Neural cell (in vitro differentiated cells): ENCODE measurements around the gene TUBB1. TPM values are rescaled to one million over a fixed set of nuclear protein-coding genes. Genes with fewer than 3 reads are reported as not detected.

Source experiments
- H2AFZ ChIP-seq: fragments of 200-600, 300-800 bp; sonication (generic), shearing (Covaris generic); 2 replicates; pipeline ENCODE4 v1.6.0; 2014; ENCODE audit warnings: low read depth, mild to moderate bottlenecking, antibody characterized with exemption, low read length, moderate library complexity
- H3F3A ChIP-seq: fragments of 200-600 bp; shearing (Covaris generic); 2 replicates; pipeline ENCODE4 v1.6.1; 2016; ENCODE audit warnings: mild to moderate bottlenecking, moderate library complexity, mixed read lengths, antibody characterized with exemption, low read length; ENCODE audit not compliant: insufficient read depth, poor library complexity, severe bottlenecking
- H3K27ac ChIP-seq: fragments of 200-600, 300-800 bp; sonication (generic), shearing (Covaris generic); 2 replicates; pipeline ENCODE4 v1.5.1; 2014; ENCODE audit warnings: mild to moderate bottlenecking, low read length, moderate library complexity
- H3K27me3 ChIP-seq: fragments of 300-800, 200-600 bp; sonication (generic), shearing (Covaris generic); 2 replicates; pipeline ENCODE4 v1.6.0; 2014; ENCODE audit warnings: mild to moderate bottlenecking, low read depth, low read length, moderate library complexity; ENCODE audit not compliant: insufficient read depth
- H3K36me3 ChIP-seq: fragments of 300-800, 200-600 bp; sonication (generic), shearing (Covaris generic); 2 replicates; pipeline ENCODE4 v1.5.1; 2014; ENCODE audit warnings: mild to moderate bottlenecking, antibody characterized with exemption, low read length, moderate library complexity; ENCODE audit not compliant: insufficient read depth
- H3K4me2 ChIP-seq: fragments of 300-800, 200-600 bp; sonication (generic), shearing (Covaris generic); 2 replicates; pipeline ENCODE4 v1.6.0; 2014; ENCODE audit warnings: mild to moderate bottlenecking, low read length
- H3K4me3 ChIP-seq: fragments of 300-800, 200-600 bp; sonication (generic), shearing (Covaris generic); 2 replicates; pipeline ENCODE4 v1.5.1; 2014; ENCODE audit warnings: mild to moderate bottlenecking, low read length, moderate library complexity
- H3K79me2 ChIP-seq: fragments of 200-600 bp; shearing (Covaris generic); replicated peaks from 2 replicates; pipeline ENCODE4 v1.6.0; 2014; ENCODE audit warnings: mild to moderate bottlenecking, low read length, moderate library complexity; ENCODE audit not compliant: insufficient read depth
- H3K9ac ChIP-seq: fragments of 300-800, 200-600 bp; sonication (generic), shearing (Covaris generic); 2 replicates; pipeline ENCODE4 v1.6.1; 2016; ENCODE audit warnings: mild to moderate bottlenecking, low read length, mixed read lengths
- H3K9me2 ChIP-seq: fragments of 200-600 bp; shearing (Covaris generic); 2 replicates; pipeline ENCODE4 v1.6.1; 2016; ENCODE audit warnings: mild to moderate bottlenecking, low read length, mixed read lengths; ENCODE audit not compliant: insufficient read depth
- H3K9me3 ChIP-seq: fragments of 200-600, 300-800 bp; sonication (generic), shearing (Covaris generic); 2 replicates; pipeline ENCODE4 v1.6.1; 2016; ENCODE audit warnings: mild to moderate bottlenecking, mixed run types, low read length, moderate library complexity, mixed read lengths
- H4K20me1 ChIP-seq: fragments of 200-600 bp; shearing (Covaris generic); 2 replicates; pipeline ENCODE4 v1.6.1; 2016; ENCODE audit warnings: mild to moderate bottlenecking, mixed run types; ENCODE audit not compliant: insufficient read depth
- EP300 ChIP-seq: fragments of 450-650 bp; conservative IDR thresholded peaks from 2 replicates; pipeline ENCODE4 v1.6.1; 2014; ENCODE audit warnings: antibody characterized with exemption, mild to moderate bottlenecking, moderate library complexity; ENCODE audit not compliant: poor library complexity, severe bottlenecking
- EZH2 ChIP-seq: fragments of 200-600, 300-800 bp; shearing (Covaris generic), sonication (generic); IDR thresholded peaks from 2 replicates; pipeline ENCODE4 v1.6.1; 2014; ENCODE audit warnings: antibody characterized with exemption, low read length, borderline replicate concordance, mild to moderate bottlenecking; ENCODE audit not compliant: insufficient read depth, poor library complexity, severe bottlenecking
- MXI1 ChIP-seq: fragments of 450-650 bp; conservative IDR thresholded peaks from 2 replicates; pipeline ENCODE4 v1.6.1; 2014; ENCODE audit warnings: antibody characterized with exemption, mild to moderate bottlenecking; ENCODE audit not compliant: poor library complexity, severe bottlenecking
- POLR2AphosphoS5 ChIP-seq: IDR thresholded peaks from 2 replicates; pipeline ENCODE4 v1.6.1; 2012
- RAD21 ChIP-seq: fragments of 450-650 bp; conservative IDR thresholded peaks from 2 replicates; pipeline ENCODE4 v1.6.1; 2014; ENCODE audit warnings: antibody characterized with exemption, mild to moderate bottlenecking, moderate library complexity
- SMC3 ChIP-seq: fragments of 450-650 bp; conservative IDR thresholded peaks from 2 replicates; pipeline ENCODE4 v1.6.1; 2014; ENCODE audit warnings: antibody characterized with exemption, mild to moderate bottlenecking, moderate library complexity; ENCODE audit not compliant: poor library complexity
- TAF1 ChIP-seq: IDR thresholded peaks from 2 replicates; pipeline ENCODE4 v1.6.1; 2012; ENCODE audit warnings: low read depth
- polyA plus RNA-seq: library from polyadenylated mRNA; depleted of rRNA; stranded (reverse); fragments of >200 nt; gene quantifications from 2 replicates; pipeline ENCODE4 v1.2.3, GENCODE V29; 2014
- TF ChIP-seq, protein P1 (sequence below): fragments of 450-650 bp; IDR thresholded peaks from 2 replicates; pipeline ENCODE4 v1.5.1; 2014; ENCODE audit warnings: antibody characterized with exemption, mild to moderate bottlenecking, moderate library complexity; ENCODE audit not compliant: poor library complexity, severe bottlenecking
- TF ChIP-seq, protein P2 (sequence below): IDR thresholded peaks from 2 replicates; pipeline ENCODE4 v1.6.1; 2012; ENCODE audit warnings: borderline replicate concordance

Gene TUBB1
- polyA plus RNA-seq, 1 donor from 2014 or later, result not detected

DNA sequence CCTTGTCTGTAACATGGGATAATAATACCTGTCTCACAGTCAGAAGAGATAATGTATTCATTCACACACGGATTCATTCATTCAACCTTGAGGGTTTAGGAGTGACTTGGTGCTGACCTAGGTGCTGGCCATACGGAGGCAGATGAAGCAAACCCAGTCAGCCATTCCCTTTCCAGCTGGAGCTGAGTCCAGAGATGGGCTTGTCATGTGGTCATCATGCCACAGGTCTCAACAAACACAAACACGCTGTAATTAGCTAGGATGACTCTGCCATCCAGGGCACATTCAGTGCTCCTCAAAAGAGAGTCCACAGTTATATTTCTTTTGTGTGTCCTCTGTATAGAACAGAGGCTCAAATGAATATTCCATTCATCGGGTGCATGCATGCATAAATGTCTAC, 42.9 kb downstream of the TUBB1 start:
- no peak for TF ChIP-seq MXI1
- no peak for TF ChIP-seq TAF1
- TF ChIP-seq EP300, result no peak
- TF ChIP-seq RAD21, result no peak
- TF ChIP-seq POLR2AphosphoS5, result no peak
- no peak for TF ChIP-seq EZH2
- TF ChIP-seq, protein P1, sequence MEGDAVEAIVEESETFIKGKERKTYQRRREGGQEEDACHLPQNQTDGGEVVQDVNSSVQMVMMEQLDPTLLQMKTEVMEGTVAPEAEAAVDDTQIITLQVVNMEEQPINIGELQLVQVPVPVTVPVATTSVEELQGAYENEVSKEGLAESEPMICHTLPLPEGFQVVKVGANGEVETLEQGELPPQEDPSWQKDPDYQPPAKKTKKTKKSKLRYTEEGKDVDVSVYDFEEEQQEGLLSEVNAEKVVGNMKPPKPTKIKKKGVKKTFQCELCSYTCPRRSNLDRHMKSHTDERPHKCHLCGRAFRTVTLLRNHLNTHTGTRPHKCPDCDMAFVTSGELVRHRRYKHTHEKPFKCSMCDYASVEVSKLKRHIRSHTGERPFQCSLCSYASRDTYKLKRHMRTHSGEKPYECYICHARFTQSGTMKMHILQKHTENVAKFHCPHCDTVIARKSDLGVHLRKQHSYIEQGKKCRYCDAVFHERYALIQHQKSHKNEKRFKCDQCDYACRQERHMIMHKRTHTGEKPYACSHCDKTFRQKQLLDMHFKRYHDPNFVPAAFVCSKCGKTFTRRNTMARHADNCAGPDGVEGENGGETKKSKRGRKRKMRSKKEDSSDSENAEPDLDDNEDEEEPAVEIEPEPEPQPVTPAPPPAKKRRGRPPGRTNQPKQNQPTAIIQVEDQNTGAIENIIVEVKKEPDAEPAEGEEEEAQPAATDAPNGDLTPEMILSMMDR, result no peak
- TF ChIP-seq SMC3, result no peak
- TF ChIP-seq, protein P2, sequence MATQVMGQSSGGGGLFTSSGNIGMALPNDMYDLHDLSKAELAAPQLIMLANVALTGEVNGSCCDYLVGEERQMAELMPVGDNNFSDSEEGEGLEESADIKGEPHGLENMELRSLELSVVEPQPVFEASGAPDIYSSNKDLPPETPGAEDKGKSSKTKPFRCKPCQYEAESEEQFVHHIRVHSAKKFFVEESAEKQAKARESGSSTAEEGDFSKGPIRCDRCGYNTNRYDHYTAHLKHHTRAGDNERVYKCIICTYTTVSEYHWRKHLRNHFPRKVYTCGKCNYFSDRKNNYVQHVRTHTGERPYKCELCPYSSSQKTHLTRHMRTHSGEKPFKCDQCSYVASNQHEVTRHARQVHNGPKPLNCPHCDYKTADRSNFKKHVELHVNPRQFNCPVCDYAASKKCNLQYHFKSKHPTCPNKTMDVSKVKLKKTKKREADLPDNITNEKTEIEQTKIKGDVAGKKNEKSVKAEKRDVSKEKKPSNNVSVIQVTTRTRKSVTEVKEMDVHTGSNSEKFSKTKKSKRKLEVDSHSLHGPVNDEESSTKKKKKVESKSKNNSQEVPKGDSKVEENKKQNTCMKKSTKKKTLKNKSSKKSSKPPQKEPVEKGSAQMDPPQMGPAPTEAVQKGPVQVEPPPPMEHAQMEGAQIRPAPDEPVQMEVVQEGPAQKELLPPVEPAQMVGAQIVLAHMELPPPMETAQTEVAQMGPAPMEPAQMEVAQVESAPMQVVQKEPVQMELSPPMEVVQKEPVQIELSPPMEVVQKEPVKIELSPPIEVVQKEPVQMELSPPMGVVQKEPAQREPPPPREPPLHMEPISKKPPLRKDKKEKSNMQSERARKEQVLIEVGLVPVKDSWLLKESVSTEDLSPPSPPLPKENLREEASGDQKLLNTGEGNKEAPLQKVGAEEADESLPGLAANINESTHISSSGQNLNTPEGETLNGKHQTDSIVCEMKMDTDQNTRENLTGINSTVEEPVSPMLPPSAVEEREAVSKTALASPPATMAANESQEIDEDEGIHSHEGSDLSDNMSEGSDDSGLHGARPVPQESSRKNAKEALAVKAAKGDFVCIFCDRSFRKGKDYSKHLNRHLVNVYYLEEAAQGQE, result no peak
- Histone ChIP-seq H3K27me3 (no peaks in the 10 kb centered on the region), H3K9me3 (no peaks in the 10 kb centered on the region), H3F3A (no peaks in the 10 kb centered on the region), H2AFZ (no peak overlapping the region), H4K20me1 (no peaks in the 10 kb centered on the region), H3K4me2 (no peak overlapping the region), H3K4me3 (no peak overlapping the region), H3K36me3 (no peaks in the 10 kb centered on the region), H3K9me2 (no peaks in the 10 kb centered on the region), H3K27ac (no peak overlapping the region), H3K79me2 (no peaks in the 10 kb centered on the region), H3K9ac (no peak overlapping the region)

DNA sequence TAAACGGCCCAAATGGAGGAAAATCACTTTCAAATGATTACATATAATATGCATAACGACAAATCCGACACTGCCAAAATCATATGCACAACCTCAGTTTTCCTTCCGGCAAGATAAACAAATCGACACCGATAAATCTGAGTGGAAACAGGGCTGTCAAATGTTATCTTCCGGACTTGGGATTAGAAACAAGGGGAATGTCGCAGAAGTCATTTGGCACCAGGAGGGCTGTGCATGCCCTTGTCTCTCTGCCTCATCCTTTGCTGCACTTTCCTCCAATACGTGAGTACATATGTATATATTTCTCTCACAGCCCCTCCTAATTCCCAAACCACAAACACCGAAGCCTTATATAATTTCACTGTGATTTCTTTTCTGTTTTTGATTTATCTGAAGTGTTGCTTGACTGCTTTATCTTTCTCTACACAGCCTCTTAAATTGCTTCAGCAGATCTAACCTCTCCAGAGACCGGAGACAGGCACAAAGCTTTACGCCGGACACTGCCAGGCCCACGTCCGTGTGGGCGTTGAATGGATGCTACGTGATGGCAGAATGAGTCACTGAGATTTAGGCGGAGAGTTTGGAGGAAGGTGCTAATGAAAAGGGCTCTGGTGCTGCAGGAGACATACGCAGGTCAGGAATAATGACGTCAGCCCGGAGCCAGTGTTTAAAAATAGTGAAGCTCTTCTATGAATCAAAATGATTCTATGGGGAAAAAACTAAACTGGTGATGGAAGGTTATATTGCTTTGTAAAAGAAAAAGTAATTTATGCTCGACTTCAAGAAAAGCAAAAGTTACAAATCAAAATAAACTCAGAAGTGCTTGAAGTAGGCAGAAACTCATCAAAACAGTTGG, 44.4 kb downstream of the TUBB1 start:
- Histone ChIP-seq H3K27me3 (no peaks in the 10 kb centered on the region), H3K4me3 (no peak overlapping the region), H3K9me2 (no peaks in the 10 kb centered on the region), H3K36me3 (no peaks in the 10 kb centered on the region), H3K9me3 (no peaks in the 10 kb centered on the region), H4K20me1 (no peaks in the 10 kb centered on the region), H2AFZ (no peak overlapping the region), H3K79me2 (no peaks in the 10 kb centered on the region), H3F3A (no peaks in the 10 kb centered on the region), H3K27ac (no peak overlapping the region), H3K4me2 (no peak overlapping the region), H3K9ac (no peak overlapping the region)
- TF ChIP-seq EZH2 (no peak), MXI1 (no peak), RAD21 (no peak), SMC3 (no peak), TAF1 (no peak), EP300 (no peak)
- TF ChIP-seq, protein P1, result no peak
- TF ChIP-seq, protein P2, result no peak
